ENCODE measurements around the gene RAB31.

- TF ChIP-seq GATA2 (IDR thresholded peaks at IDR 0.05; ENCODE audit: low read depth, low read length) (no peak), GATA3 (IDR thresholded peaks at IDR 0.05; ENCODE audit: low read depth, low read length) (no peak)
These were observed 131.1 kb downstream of the RAB31 start for GRCh38 chr18:9839211-9839610.
